Mucosa of gallbladder (tissue), 1 donor: ENCODE measurements around the gene ZBTB5. TPM values are rescaled to one million over a fixed set of nuclear protein-coding genes. Genes with fewer than 3 reads are reported as not detected.
"Not testable (repeated sequence)": the region's sequence is repeated elsewhere in the genome, so short reads cannot be mapped to it uniquely, and the experiment has no call there.

Source experiments
- DNase-seq: peaks from one replicate; pipeline ENCODE4 v3.0.0-alpha.2; 2020; ENCODE audit warnings: low spot score
- total RNA-seq: library from RNA; stranded (reverse); gene quantifications from one replicate; pipeline ENCODE4 v1.2.1, GENCODE V29; 2021
- donor health status: DM: no; HTN: no; CAD: no.

Gene ZBTB5
- total RNA-seq, 1 donor from 2014 or later, result 12.1 TPM

GRCh38 chr9:37406603-37407401, 58.4 kb downstream of the ZBTB5 start:
- no peak for DNase-seq

GRCh38 chr9:37405764-37406380, 59.4 kb downstream of the ZBTB5 start:
- no peak for DNase-seq

- no peak for DNase-seq
Measured at GRCh38 chr9:37405350-37405749, 59.9 kb downstream of the ZBTB5 start.

GRCh38 chr9:37404590-37404989, 60.7 kb downstream of the ZBTB5 start:
- no peak for DNase-seq

GRCh38 chr9:37399336-37399735, 65.9 kb downstream of the ZBTB5 start:
- DNase-seq, result no peak

GRCh38 chr9:37398464-37399025, 66.7 kb downstream of the ZBTB5 start:
- no peak for DNase-seq

- not testable (repeated sequence) for DNase-seq
Measured at GRCh38 chr9:37397948-37398347, 67.3 kb downstream of the ZBTB5 start.

GRCh38 chr9:37395663-37396062, 69.6 kb downstream of the ZBTB5 start:
- no peak for DNase-seq

- no peak for DNase-seq
Measured at GRCh38 chr9:37395229-37395628, 70.0 kb downstream of the ZBTB5 start.

GRCh38 chr9:37392272-37392671, 73.0 kb downstream of the ZBTB5 start:
- DNase-seq, result no peak

- no peak for DNase-seq
Measured at GRCh38 chr9:37390759-37391158, 74.5 kb downstream of the ZBTB5 start.

Other genes with a start within 250 kb of the ZBTB5 start
- gene GRHPR, start 42.8 kb downstream of the ZBTB5 start, total RNA-seq, result 125 TPM
- 19.3 TPM for gene POLR1E, start 20.5 kb upstream of the ZBTB5 start, total RNA-seq
- 9.5 TPM for gene FBXO10, start 110.9 kb upstream of the ZBTB5 start, total RNA-seq
- gene TOMM5, start 127.1 kb upstream of the ZBTB5 start, total RNA-seq, result 53.9 TPM
- gene FRMPD1, start 185.5 kb upstream of the ZBTB5 start, total RNA-seq, result 5.9 TPM